GM10248 (cell line): ENCODE data around the gene CHRNB1.
A peak's percentile ranks its signal among the peaks of the same experiment; 100 is the strongest.

ENCODE experiments used
- CTCF ChIA-PET: fragments of 300-600 bp; sonication (Branson Sonifier 250); formaldehyde crosslinking; extraction: SDS; loops from one replicate; lab custom pipeline; 2021; ENCODE audit warnings: antibody characterized with exemption; lab: Yijun Ruan, JAX
- POLR2A ChIA-PET: fragments of 350-650 bp; sonication (Branson Sonifier 250); formaldehyde crosslinking; extraction: SDS; loops from one replicate; lab custom pipeline; 2020; ENCODE audit warnings: antibody characterized with exemption; lab: Yijun Ruan, JAX
- DNase-seq: peaks from one replicate; pipeline ENCODE4 v3.0.0; 2012; ENCODE audit errors: extremely low spot score
- CTCF ChIP-seq: IDR thresholded peaks from 2 replicates; pipeline ENCODE4 v1.5.1; 2012; ENCODE audit warnings: mild to moderate bottlenecking, low read depth; ENCODE audit errors: extremely low read depth, missing control alignments, control extremely low read depth

Gene CHRNB1

DNA sequence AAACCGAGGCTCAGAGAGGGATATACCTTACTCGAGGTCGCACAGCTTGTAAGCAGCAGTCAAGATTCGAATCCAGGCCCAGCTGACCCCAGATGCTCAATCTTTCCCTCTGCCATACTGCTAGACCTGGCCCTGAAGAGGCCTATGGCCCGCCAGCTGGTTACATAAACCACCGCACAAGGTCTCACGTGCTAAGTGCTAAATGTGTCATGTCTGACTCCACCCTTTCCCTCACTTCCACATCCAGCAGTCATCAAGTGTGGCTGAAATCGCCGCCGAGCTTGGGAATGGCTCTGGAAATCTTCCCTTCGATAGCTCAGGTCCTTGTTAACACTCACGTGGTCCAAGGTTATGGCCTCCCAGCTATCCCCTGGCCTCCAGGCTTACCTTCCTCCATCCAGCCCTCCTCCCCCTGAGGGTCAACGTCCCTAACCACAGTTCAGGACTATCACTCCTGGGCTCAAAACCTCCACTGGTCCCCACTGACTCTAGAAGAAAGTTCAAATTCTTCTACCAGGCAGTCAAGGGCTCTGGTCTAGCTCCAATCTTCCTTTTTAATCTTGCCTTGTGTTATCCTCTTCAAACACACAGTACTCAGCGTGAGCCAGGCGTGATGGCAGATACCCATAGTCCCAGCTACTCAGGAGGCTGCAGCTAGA lies 31.0 kb downstream of the CHRNB1 start:
- ChIA-PET POLR2A (interaction anchor here (1.6 kb wide), 1 partner anchor 9 kb away, joined by 10 read pairs; the partner anchor contains the start of gene POLR2A), CTCF (interaction anchor here (1.1 to 2.3 kb wide), 7 partner anchors 9 to 85 kb away, joined by 4 to 10 read pairs (median 6); partner anchors contain the start of gene TMEM102)
- TF ChIP-seq CTCF: no peak
- no peak for DNase-seq

DNA sequence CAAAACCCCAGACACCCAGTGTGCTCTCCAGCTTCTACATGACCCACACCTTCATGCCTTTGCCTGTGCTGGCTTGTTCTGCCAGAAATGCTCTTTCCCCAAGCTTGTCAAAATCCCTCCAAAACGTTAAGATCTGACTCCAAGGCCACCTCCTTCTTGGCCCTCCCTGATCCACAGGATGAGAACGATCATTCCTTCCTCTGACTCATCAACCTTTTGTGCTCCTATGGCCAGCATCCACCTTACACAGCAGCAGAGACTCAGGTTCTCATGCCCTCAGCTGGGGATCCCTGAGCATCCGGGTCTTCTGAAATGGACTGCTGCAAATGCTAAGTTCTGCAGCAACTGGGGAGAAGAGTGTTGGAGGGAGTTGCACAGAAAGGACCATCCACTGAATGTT lies 31.6 kb downstream of the CHRNB1 start:
- no peak for DNase-seq
- no peak for TF ChIP-seq CTCF
- ChIA-PET CTCF (interaction anchor here (1.2 to 2.3 kb wide), 6 partner anchors 10 to 84 kb away, joined by 4 to 10 read pairs (median 6); partner anchors contain the start of gene TMEM102), POLR2A (interaction anchor here (1.6 kb wide), 1 partner anchor 8 kb away, joined by 10 read pairs; the partner anchor contains the start of gene POLR2A)

- ChIA-PET CTCF (interaction anchor here (1.5 to 2.3 kb wide), 3 partner anchors 15 to 42 kb away, joined by 5 to 7 read pairs (median 6); partner anchors contain the start of gene TMEM102), POLR2A (interaction anchor here (1.6 kb wide), 1 partner anchor 8 kb away, joined by 10 read pairs; the partner anchor contains the start of gene POLR2A)
- TF ChIP-seq CTCF: no peak
- DNase-seq: no peak
These were observed 32.1 kb downstream of the CHRNB1 start for GRCh38 chr17:7476951-7477350.

- no peak for TF ChIP-seq CTCF
- ChIA-PET CTCF (interaction anchor here (1.5 to 1.7 kb wide), 2 partner anchors 15 to 37 kb away, joined by 5 to 6 read pairs; no protein-coding TSS in a partner anchor), POLR2A (no interaction called here)
- no peak for DNase-seq
These were observed 32.8 kb downstream of the CHRNB1 start for GRCh38 chr17:7477392-7478275.

DNA sequence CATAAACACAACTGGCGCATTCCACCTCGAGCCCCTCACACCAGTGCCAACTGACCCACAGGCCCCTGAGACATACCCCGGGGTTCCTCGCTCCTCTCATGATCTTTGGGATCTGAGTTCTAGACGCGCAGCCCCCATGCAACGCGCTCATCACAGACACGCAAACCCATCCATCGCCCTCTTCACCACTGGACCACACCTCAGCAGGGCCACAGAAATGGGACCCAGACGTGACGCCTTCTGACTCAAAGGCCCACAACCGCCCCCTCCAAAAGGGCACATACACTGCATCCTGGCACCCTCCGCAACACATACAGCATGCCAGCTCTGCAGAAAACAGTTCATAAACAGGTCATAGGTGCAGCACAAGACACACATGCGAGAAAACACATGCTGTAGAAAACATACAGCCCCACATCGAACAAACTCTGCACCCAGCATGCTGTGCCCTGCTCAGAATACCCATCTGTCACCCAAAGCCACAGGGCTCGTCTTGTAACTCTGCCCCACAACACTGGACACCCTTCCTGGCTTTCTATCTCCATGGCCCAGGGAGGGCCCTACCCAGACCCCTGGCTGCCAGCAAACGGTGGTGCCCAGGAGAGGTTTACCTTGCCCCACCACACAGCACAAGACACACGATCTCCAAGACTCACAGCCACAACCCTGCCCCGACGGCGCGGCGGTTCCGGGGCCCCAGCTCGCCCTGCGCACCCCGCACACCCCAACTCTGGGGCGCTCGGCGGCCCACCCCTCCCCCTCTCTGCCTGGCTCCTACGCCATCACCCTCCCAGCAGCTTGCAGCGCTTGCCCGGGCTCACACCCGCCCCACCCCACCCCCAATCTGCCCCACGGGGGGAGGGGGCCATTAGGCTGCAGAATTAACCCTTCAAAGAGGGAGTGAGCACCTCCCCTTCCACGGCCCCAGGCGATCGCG lies 33.7 kb downstream of the CHRNB1 start:
- peak; percentile 65 for DNase-seq
- CTCF ChIA-PET: interaction anchor here (1.5 to 2.6 kb wide), 2 partner anchors 26 to 82 kb away, joined by 3 to 11 read pairs; partner anchors contain the start of gene SENP3

More for the DNA sequence above, 33.7 kb downstream of the CHRNB1 start:
- TF ChIP-seq CTCF: no peak
- POLR2A ChIA-PET: interaction anchor here (0.5 to 0.7 kb wide), 2 partner anchors 12 to 22 kb away, joined by 3 read pairs; no protein-coding TSS in a partner anchor
